ENCODE data around the gene AIG1.
"Not testable (repeated sequence)": the region's sequence is repeated elsewhere in the genome, so short reads cannot be mapped to it uniquely, and the experiment has no call there.

AIG1 gene

GRCh38 chr6:143125864-143126573, 65.3 kb downstream of the AIG1 start:
- no peak overlapping the region for H3K4me3 ChIP-seq (ENCODE audit: low read depth, low read length)

- H3K4me3 ChIP-seq (ENCODE audit: low read depth, low read length), result no peak overlapping the region
Observed at GRCh38 chr6:143126574-143126941, 65.9 kb downstream of the AIG1 start.

- H3K4me3 ChIP-seq (ENCODE audit: low read depth, low read length), result no peak overlapping the region
Observed at GRCh38 chr6:143127941-143128680, 67.4 kb downstream of the AIG1 start.

GRCh38 chr6:143128681-143129015, 68.0 kb downstream of the AIG1 start:
- H3K4me3 ChIP-seq (ENCODE audit: low read depth, low read length), result no peak overlapping the region

GRCh38 chr6:143130928-143131327, 70.2 kb downstream of the AIG1 start:
- H3K4me3 ChIP-seq (ENCODE audit: low read depth, low read length), result no peak overlapping the region

- H3K4me3 ChIP-seq (ENCODE audit: low read depth, low read length), result no peak overlapping the region
Observed at GRCh38 chr6:143135325-143135724, 74.6 kb downstream of the AIG1 start.

- H3K4me3 ChIP-seq (ENCODE audit: low read depth, low read length), result no peak overlapping the region
Observed at GRCh38 chr6:143135797-143136561, 75.3 kb downstream of the AIG1 start.

GRCh38 chr6:143136647-143137046, 76.0 kb downstream of the AIG1 start:
- H3K4me3 ChIP-seq (ENCODE audit: low read depth, low read length), result no peak overlapping the region

- H3K4me3 ChIP-seq (ENCODE audit: low read depth, low read length), result no peak overlapping the region
Observed at GRCh38 chr6:143139239-143139784, 78.6 kb downstream of the AIG1 start.

- not testable (repeated sequence) for H3K4me3 ChIP-seq (ENCODE audit: low read depth, low read length)
Observed at GRCh38 chr6:143139884-143140283, 79.2 kb downstream of the AIG1 start.

- no peak overlapping the region for H3K4me3 ChIP-seq (ENCODE audit: low read depth, low read length)
Observed at GRCh38 chr6:143140767-143141166, 80.1 kb downstream of the AIG1 start.

GRCh38 chr6:143141442-143141841, 80.8 kb downstream of the AIG1 start:
- no peak overlapping the region for H3K4me3 ChIP-seq (ENCODE audit: low read depth, low read length)

- H3K4me3 ChIP-seq (ENCODE audit: low read depth, low read length), result no peak overlapping the region
Observed at GRCh38 chr6:143146186-143146851, 85.6 kb downstream of the AIG1 start.

- H3K4me3 ChIP-seq (ENCODE audit: low read depth, low read length), result no peak overlapping the region
Observed at GRCh38 chr6:143149771-143150170, 89.1 kb downstream of the AIG1 start.

GRCh38 chr6:143150281-143150680, 89.6 kb downstream of the AIG1 start:
- H3K4me3 ChIP-seq (ENCODE audit: low read depth, low read length), result no peak overlapping the region

GRCh38 chr6:143151381-143151780, 90.7 kb downstream of the AIG1 start:
- H3K4me3 ChIP-seq (ENCODE audit: low read depth, low read length), result no peak overlapping the region

GRCh38 chr6:143155681-143156080, 95.0 kb downstream of the AIG1 start:
- no peak overlapping the region for H3K4me3 ChIP-seq (ENCODE audit: low read depth, low read length)

GRCh38 chr6:143157131-143157530, 96.4 kb downstream of the AIG1 start:
- H3K4me3 ChIP-seq (ENCODE audit: low read depth, low read length), result no peak overlapping the region

GRCh38 chr6:143158113-143158581, 97.5 kb downstream of the AIG1 start:
- H3K4me3 ChIP-seq (ENCODE audit: low read depth, low read length), result no peak overlapping the region

- no peak overlapping the region for H3K4me3 ChIP-seq (ENCODE audit: low read depth, low read length)
Observed at GRCh38 chr6:143159001-143159400, 98.3 kb downstream of the AIG1 start.

GRCh38 chr6:143160015-143160414, 99.3 kb downstream of the AIG1 start:
- no peak overlapping the region for H3K4me3 ChIP-seq (ENCODE audit: low read depth, low read length)
